Lower leg skin (tissue), 4 donors: ENCODE data around the gene XRCC1. TPM values are rescaled to one million over a fixed set of nuclear protein-coding genes. Genes with fewer than 3 reads are reported as not detected.

Experiments
- DNase-seq, 2 donors: peaks; one replicate each; pipeline ENCODE4 v3.0.0-alpha.2; 2019; ENCODE audit warnings: low spot score in 2 of 2
- H3K4me3 ChIP-seq: fragments of 200-600 bp; sonication (generic); 2 replicates; pipeline ENCODE4 v1.5.1; 2017; ENCODE audit warnings: mild to moderate bottlenecking, low read depth; ENCODE audit not compliant: poor library complexity, severe bottlenecking
- POLR2A ChIP-seq, 2 donors: fragments of 450-650 bp; IDR thresholded peaks; one replicate each; pipeline ENCODE4 v1.6.1; 2016 to 2017; ENCODE audit warnings: antibody characterized with exemption in 2 of 2, mild to moderate bottlenecking in 1 of 2, moderate library complexity in 1 of 2
- WGBS, 2 donors: methylation state at CpG; one replicate each; pipeline ENCODE4 v1.1.5; 2018; 5-methylcytosine and 5-hydroxymethylcytosine counted together
- intact Hi-C: fragments of 100-400 bp; cut with DNase I; formaldehyde crosslinking; loops from one replicate; pipeline ENCODE4 v1.15.0; 2023; ENCODE audit warnings: low total_unique reads
- total RNA-seq, 4 donors: library from RNA; depleted of rRNA; stranded (reverse); fragments of >200 nt; gene quantifications; one replicate each; pipeline ENCODE4 v1.1.0, GENCODE V29; 2016
- TF ChIP-seq, protein P1 (sequence below), 3 donors: fragments of 450-650 bp; IDR thresholded peaks; one replicate each; pipeline ENCODE4 v1.5.1; 2016; ENCODE audit warnings: antibody characterized with exemption in 3 of 3, mild to moderate bottlenecking in 3 of 3, moderate library complexity in 2 of 3

Gene XRCC1
- total RNA-seq, 4 donors from 2014 or later: 27.9 to 37.6 (median 31.5) TPM

DNA sequence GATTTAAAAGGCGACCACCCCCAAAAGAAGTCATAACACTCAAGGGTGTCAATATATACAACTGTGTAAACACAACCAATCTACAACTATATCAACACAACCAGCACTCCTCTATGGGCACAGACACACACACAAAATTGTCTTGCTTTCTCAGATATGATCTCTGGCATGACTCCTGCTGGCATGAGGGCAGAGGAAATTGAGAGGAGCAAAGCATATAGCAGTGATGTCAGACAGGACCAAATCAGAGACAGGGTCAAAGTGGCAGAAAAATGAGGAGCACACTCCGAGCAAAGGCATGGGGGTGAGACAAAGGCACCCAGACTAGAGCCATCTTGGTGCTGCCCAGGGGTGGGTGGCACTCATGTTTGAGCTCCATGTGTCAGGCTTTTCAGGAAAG is 11.0 kb upstream of the XRCC1 start:
- TF ChIP-seq, protein P1, sequence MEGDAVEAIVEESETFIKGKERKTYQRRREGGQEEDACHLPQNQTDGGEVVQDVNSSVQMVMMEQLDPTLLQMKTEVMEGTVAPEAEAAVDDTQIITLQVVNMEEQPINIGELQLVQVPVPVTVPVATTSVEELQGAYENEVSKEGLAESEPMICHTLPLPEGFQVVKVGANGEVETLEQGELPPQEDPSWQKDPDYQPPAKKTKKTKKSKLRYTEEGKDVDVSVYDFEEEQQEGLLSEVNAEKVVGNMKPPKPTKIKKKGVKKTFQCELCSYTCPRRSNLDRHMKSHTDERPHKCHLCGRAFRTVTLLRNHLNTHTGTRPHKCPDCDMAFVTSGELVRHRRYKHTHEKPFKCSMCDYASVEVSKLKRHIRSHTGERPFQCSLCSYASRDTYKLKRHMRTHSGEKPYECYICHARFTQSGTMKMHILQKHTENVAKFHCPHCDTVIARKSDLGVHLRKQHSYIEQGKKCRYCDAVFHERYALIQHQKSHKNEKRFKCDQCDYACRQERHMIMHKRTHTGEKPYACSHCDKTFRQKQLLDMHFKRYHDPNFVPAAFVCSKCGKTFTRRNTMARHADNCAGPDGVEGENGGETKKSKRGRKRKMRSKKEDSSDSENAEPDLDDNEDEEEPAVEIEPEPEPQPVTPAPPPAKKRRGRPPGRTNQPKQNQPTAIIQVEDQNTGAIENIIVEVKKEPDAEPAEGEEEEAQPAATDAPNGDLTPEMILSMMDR (IDR thresholded peaks at IDR 0.05): no peak
- no peak for TF ChIP-seq POLR2A (IDR thresholded peaks at IDR 0.05)
- intact Hi-C loops: no loop called here
- H3K4me3 ChIP-seq: no peak overlapping the region
- WGBS, 2 donors: 55 to 66% methylated on average over 2 of the region's 2 CpGs
- DNase-seq: no peak

DNA sequence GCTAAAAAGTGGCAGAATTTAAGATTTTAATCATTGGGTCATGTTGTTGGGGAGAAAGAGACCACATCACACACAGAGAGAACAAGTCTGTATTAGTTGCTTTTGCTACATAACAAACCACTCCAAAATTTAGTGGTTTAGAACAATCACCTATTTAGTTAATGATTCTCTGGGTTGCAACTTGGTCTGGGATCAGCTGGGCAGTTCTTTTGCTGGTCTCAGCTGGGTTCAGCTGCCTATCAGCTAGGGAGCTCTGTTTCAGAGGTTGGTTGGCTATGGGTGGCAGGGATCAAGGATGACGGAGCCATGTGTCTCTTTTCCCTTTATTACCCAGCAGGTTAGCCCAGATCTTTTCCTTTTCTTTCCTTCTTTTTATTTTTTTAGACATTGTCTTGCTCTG is 9.2 kb upstream of the XRCC1 start:
- H3K4me3 ChIP-seq: no peak overlapping the region
- 94 to 100% methylated on average over 1 of the region's 1 CpG for WGBS, 2 donors
- intact Hi-C loops: no loop called here
- TF ChIP-seq, protein P1 (IDR thresholded peaks at IDR 0.05): no peak
- DNase-seq: no peak

DNA sequence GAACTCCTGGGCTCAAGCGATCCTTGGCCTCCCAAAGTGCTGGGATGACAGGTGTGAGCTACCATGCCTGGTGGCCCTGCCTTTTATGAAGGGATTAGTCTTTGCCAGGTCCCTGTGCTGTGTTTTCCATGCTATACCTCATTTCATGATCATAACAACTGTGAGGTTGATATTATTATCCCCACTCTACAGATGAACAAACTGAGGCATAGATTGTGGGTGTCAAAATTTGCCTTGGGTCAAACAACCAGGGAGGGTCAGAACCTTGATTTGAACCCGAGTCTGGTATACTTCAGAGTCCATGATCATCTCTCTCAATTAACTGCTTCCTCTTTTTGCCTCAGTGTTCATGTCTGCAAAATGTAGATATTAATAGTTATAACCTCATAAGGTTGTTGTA is 7.2 kb upstream of the XRCC1 start:
- TF ChIP-seq POLR2A (IDR thresholded peaks at IDR 0.05): no peak
- TF ChIP-seq, protein P1 (IDR thresholded peaks at IDR 0.05): no peak
- WGBS, 2 donors: 96 to 97% methylated on average over 2 of the region's 2 CpGs
- no peak overlapping the region for H3K4me3 ChIP-seq
- DNase-seq: no peak
- intact Hi-C loops: no loop called here

DNA sequence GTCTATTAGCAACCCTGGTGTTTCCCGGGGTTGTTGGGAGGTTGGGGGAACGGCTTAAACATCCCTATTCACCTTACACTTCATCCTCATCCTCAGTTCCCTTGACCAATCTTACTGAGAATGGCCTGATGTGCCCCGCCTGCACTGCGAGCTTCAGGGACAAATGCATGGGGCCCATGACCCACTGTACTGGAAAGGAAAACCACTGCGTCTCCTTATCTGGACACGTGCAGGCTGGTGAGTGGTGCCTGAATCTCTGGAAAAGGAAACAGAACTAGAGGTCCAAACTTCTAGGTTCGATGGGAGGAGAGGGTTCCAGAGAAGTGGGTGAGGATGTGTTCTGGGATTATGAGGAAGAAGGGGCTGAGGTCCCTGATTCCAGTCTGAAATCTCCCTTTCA is 6.1 kb upstream of the XRCC1 start:
- H3K4me3 ChIP-seq: no peak overlapping the region
- WGBS, 2 donors: 70 to 80% methylated on average over 7 of the region's 7 CpGs
- no peak for DNase-seq
- TF ChIP-seq, protein P1 (IDR thresholded peaks at IDR 0.05): no peak
- no peak for TF ChIP-seq POLR2A (IDR thresholded peaks at IDR 0.05)
- intact Hi-C loops: no loop called here

DNA sequence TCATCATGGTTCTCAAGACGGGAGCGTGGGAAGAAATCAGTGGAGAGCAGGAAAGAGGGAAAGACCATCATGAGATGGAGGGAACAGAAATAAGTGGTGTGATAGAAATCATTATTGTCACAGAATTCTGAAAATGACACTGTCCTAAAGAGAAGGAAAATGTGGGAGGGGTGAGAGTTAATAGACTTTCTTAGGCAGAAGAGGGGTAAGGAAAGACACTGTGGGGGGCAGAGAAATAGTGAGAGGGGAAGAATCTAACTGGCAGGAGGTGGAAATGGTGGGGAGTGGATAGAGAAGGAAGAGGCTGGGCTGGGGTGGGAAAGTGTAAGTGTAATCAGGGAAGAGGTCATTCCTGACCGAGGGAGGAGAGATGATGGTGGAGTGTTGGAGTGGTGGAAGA is 3.5 kb upstream of the XRCC1 start:
- TF ChIP-seq POLR2A (IDR thresholded peaks at IDR 0.05): no peak
- TF ChIP-seq, protein P1 (IDR thresholded peaks at IDR 0.05): no peak
- WGBS, 2 donors: 83% methylated on average over 3 of the region's 3 CpGs
- intact Hi-C loops: no loop called here
- no peak for DNase-seq
- no peak overlapping the region for H3K4me3 ChIP-seq
